ENCODE measurements around the gene WNT9B.
A peak's percentile ranks its signal among the peaks of the same experiment; 100 is the strongest.
"Not testable (repeated sequence)": the region's sequence is repeated elsewhere in the genome, so short reads cannot be mapped to it uniquely, and the experiment has no call there.

Gene WNT9B

GRCh38 chr17:46917041-46917440 lies 65.7 kb downstream of the WNT9B start:
- no peak for DNase-seq

- no peak for DNase-seq
Measured at GRCh38 chr17:46917516-46917915, 66.1 kb downstream of the WNT9B start.

- DNase-seq = not testable (repeated sequence)
Measured at GRCh38 chr17:46921962-46922361, 70.6 kb downstream of the WNT9B start.

- no peak for DNase-seq
Measured at GRCh38 chr17:46922487-46922803, 71.1 kb downstream of the WNT9B start.

GRCh38 chr17:46922804-46923635 lies 71.6 kb downstream of the WNT9B start, which contains the start of gene GOSR2:
TSS of gene GOSR2 (plus strand) at chr17:46923160. CDS start at chr17:46923193, 33 bp downstream.
- DNase-seq = peak; percentile 84

- DNase-seq = no peak
Measured at GRCh38 chr17:46925185-46925868, 73.9 kb downstream of the WNT9B start.

GRCh38 chr17:46928467-46929261 lies 77.3 kb downstream of the WNT9B start:
- DNase-seq = no peak

GRCh38 chr17:46929413-46929812 lies 78.0 kb downstream of the WNT9B start:
- DNase-seq = no peak

- DNase-seq = no peak
Measured at GRCh38 chr17:46930051-46930450, 78.7 kb downstream of the WNT9B start.

GRCh38 chr17:46931596-46931995 lies 80.2 kb downstream of the WNT9B start:
- no peak for DNase-seq

- no peak for DNase-seq
Measured at GRCh38 chr17:46935658-46936266, 84.4 kb downstream of the WNT9B start.
